GM10847 (cell line): Measurements from ENCODE around the gene DUSP28.

ENCODE experiments used
- POLR2A ChIP-seq: IDR thresholded peaks from 2 replicates; pipeline ENCODE4 v1.6.1; 2011; ENCODE audit not compliant: insufficient read length; ENCODE audit errors: extremely low read depth

DUSP28 gene

GRCh38 chr2:240595381-240596079 lies 35.4 kb downstream of the DUSP28 start:
- no peak for TF ChIP-seq POLR2A

- no peak for TF ChIP-seq POLR2A
These were observed 35.9 kb downstream of the DUSP28 start for GRCh38 chr2:240596080-240596460.

GRCh38 chr2:240596491-240596931 lies 36.4 kb downstream of the DUSP28 start:
- TF ChIP-seq POLR2A, result no peak

- TF ChIP-seq POLR2A, result no peak
These were observed 36.9 kb downstream of the DUSP28 start for GRCh38 chr2:240597054-240597418.

- TF ChIP-seq POLR2A, result no peak
These were observed 37.4 kb downstream of the DUSP28 start for GRCh38 chr2:240597419-240598181.

GRCh38 chr2:240598311-240598911 lies 38.3 kb downstream of the DUSP28 start:
- TF ChIP-seq POLR2A, result no peak

- no peak for TF ChIP-seq POLR2A
These were observed 39.0 kb downstream of the DUSP28 start for GRCh38 chr2:240599141-240599583.

- TF ChIP-seq POLR2A, result no peak
These were observed 40.3 kb downstream of the DUSP28 start for GRCh38 chr2:240600451-240600961.

- no peak for TF ChIP-seq POLR2A
These were observed 41.1 kb downstream of the DUSP28 start for GRCh38 chr2:240601061-240601830.

- no peak for TF ChIP-seq POLR2A
These were observed 41.6 kb downstream of the DUSP28 start for GRCh38 chr2:240601831-240602160.

- no peak for TF ChIP-seq POLR2A
These were observed 42.3 kb downstream of the DUSP28 start for GRCh38 chr2:240602266-240603050.

- no peak for TF ChIP-seq POLR2A
These were observed 43.1 kb downstream of the DUSP28 start for GRCh38 chr2:240603081-240603835.

- TF ChIP-seq POLR2A, result no peak
These were observed 43.7 kb downstream of the DUSP28 start for GRCh38 chr2:240603846-240604245.
